ENCODE measurements around the gene RABL3.
"Not testable (repeated sequence)": the region's sequence is repeated elsewhere in the genome, so short reads cannot be mapped to it uniquely, and the experiment has no call there.

The RABL3 gene

GRCh38 chr3:120745466-120745865 lies 3.1 kb upstream of the RABL3 start:
- DNase-seq (ENCODE audit: low read depth in 2 of 2): no peak

- DNase-seq (ENCODE audit: low read depth in 2 of 2): no peak
Measured at GRCh38 chr3:120743556-120744195, 1.4 kb upstream of the RABL3 start.

- peak in 1 of 2 donors; percentile 16 for DNase-seq (ENCODE audit: low read depth in 2 of 2)
Measured at GRCh38 chr3:120742849-120743365, 591 bp upstream of the RABL3 start.

GRCh38 chr3:120741837-120742197 lies 499 bp downstream of the RABL3 start:
- DNase-seq (ENCODE audit: low read depth in 2 of 2): no peak

- no peak for DNase-seq (ENCODE audit: low read depth in 2 of 2)
Measured at GRCh38 chr3:120741320-120741719, 996 bp downstream of the RABL3 start.

- DNase-seq (ENCODE audit: low read depth in 2 of 2): not testable (repeated sequence)
Measured at GRCh38 chr3:120738006-120738405, 4.3 kb downstream of the RABL3 start.

GRCh38 chr3:120730576-120731542 lies 11.5 kb downstream of the RABL3 start:
- DNase-seq (ENCODE audit: low read depth in 2 of 2): no peak

GRCh38 chr3:120726791-120727190 lies 15.5 kb downstream of the RABL3 start:
- no peak for DNase-seq (ENCODE audit: low read depth in 2 of 2)

- peak; percentile 45 to 54 for DNase-seq (ENCODE audit: low read depth in 2 of 2)
Measured at GRCh38 chr3:120719167-120719834, 23.0 kb downstream of the RABL3 start.

GRCh38 chr3:120713262-120713661 lies 29.1 kb downstream of the RABL3 start:
- no peak for DNase-seq (ENCODE audit: low read depth in 2 of 2)

GRCh38 chr3:120710369-120710768 lies 31.9 kb downstream of the RABL3 start:
- DNase-seq (ENCODE audit: low read depth in 2 of 2): no peak

GRCh38 chr3:120708408-120708807 lies 33.9 kb downstream of the RABL3 start:
- no peak for DNase-seq (ENCODE audit: low read depth in 2 of 2)

- DNase-seq (ENCODE audit: low read depth in 2 of 2): no peak
Measured at GRCh38 chr3:120706950-120707349, 35.4 kb downstream of the RABL3 start.

GRCh38 chr3:120705884-120706582 lies 36.3 kb downstream of the RABL3 start:
- DNase-seq (ENCODE audit: low read depth in 2 of 2): no peak

- no peak for DNase-seq (ENCODE audit: low read depth in 2 of 2)
Measured at GRCh38 chr3:120699333-120699732, 43.0 kb downstream of the RABL3 start.

GRCh38 chr3:120693439-120694171 lies 48.7 kb downstream of the RABL3 start:
- DNase-seq (ENCODE audit: low read depth in 2 of 2): no peak

- no peak for DNase-seq (ENCODE audit: low read depth in 2 of 2)
Measured at GRCh38 chr3:120689395-120689794, 52.9 kb downstream of the RABL3 start.

- DNase-seq (ENCODE audit: low read depth in 2 of 2): no peak
Measured at GRCh38 chr3:120688121-120688520, 54.2 kb downstream of the RABL3 start.

GRCh38 chr3:120685411-120685810 lies 56.9 kb downstream of the RABL3 start:
- DNase-seq (ENCODE audit: low read depth in 2 of 2): no peak

GRCh38 chr3:120684896-120685295 lies 57.4 kb downstream of the RABL3 start:
- no peak for DNase-seq (ENCODE audit: low read depth in 2 of 2)
